ENCODE measurements around the gene OR1K1. TPM values are rescaled to one million over a fixed set of nuclear protein-coding genes. Genes with fewer than 3 reads are reported as not detected.

OR1K1 gene
- total and polyA plus RNA-seq, 2 of the 13 experiments (the other 11 are each of a cell fraction or from before 2014, with no cell fraction given) = not detected

DNA sequence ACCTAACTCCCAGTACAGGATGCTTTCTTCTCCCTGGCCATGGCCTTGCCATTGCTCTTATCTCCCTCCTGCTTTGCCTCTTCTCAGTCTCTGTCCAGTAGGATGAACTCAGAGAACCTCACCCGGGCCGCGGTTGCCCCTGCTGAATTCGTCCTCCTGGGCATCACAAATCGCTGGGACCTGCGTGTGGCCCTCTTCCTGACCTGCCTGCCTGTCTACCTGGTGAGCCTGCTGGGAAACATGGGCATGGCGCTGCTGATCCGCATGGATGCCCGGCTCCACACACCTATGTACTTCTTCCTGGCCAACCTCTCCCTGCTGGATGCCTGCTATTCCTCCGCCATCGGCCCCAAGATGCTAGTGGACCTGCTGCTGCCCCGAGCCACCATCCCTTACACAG lies 11.1 kb upstream of the OR1K1 start, which contains the start of gene OR5C1:
OR5C1 (plus strand) TSS at position 103 of the 400 bp plus-strand sequence; CDS start at position 103, 0 bp downstream.
- Histone ChIP-seq H2AFZ (ENCODE audit: low read length) (no peak within 1 kb of the TSS), H3K79me2 (ENCODE audit: insufficient read depth, low read length) (no peaks in the 10 kb centered on the region), H3K4me2 (ENCODE audit: low read depth, low read length) (no peak within 1 kb of the TSS), H3K9me3 (ENCODE audit: low read length) (no peaks in the 10 kb centered on the region), H3K27me3 (ENCODE audit: control insufficient read depth in 1 of 2, insufficient read depth in 2 of 2, low read length in 2 of 2) (no peaks in the 10 kb centered on the region), H4K20me1 (ENCODE audit: insufficient read depth, low read length) (no peaks in the 10 kb centered on the region), H3K9ac (ENCODE audit: insufficient read depth, low read depth, low read length) (no peak within 1 kb of the TSS), H3K4me3 (replicated peaks in 1 of 3; ENCODE audit: insufficient read depth in 1 of 3, low read depth in 2 of 3, low read length in 3 of 3) (no peak within 1 kb of the TSS), H3K27ac (ENCODE audit: extremely low read length, insufficient read depth, low read length) (no peak within 1 kb of the TSS), H3K36me3 (replicated peaks in 1 of 2; ENCODE audit: control insufficient read depth in 1 of 2, insufficient read depth in 2 of 2, low read length in 2 of 2) (no peaks in the 10 kb centered on the region), H3K4me1 (ENCODE audit: insufficient read depth, low read length) (no peaks in the 10 kb centered on the region; the same call in 1 of the 2 replicates)
- intact Hi-C loops (cut with micrococcal nuclease; ENCODE audit: unreplicated experiment) (no loop called here), in situ Hi-C loops (cut with HindIII; ENCODE audit: extremely low pct_ligation_motif_present, low pct_unique_long_range_greater_than_20kb) (no loop called here)
- DNase-seq (ENCODE audit: low spot score) (no peak), FAIRE-seq (no peak), ATAC-seq (no peak)
- BruUV-seq (replicated peaks) = no TSS peak
- CTCF ChIA-PET (ENCODE audit: low intra/inter-chr PET ratio, low total read pairs) = no interaction called here
- TF ChIP-seq, protein P1, sequence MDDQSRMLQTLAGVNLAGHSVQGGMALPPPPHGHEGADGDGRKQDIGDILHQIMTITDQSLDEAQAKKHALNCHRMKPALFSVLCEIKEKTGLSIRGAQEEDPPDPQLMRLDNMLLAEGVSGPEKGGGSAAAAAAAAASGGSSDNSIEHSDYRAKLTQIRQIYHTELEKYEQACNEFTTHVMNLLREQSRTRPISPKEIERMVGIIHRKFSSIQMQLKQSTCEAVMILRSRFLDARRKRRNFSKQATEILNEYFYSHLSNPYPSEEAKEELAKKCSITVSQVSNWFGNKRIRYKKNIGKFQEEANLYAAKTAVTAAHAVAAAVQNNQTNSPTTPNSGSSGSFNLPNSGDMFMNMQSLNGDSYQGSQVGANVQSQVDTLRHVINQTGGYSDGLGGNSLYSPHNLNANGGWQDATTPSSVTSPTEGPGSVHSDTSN (CRISPR knock-in tag; IDR thresholded peaks at IDR 0.05; ENCODE audit: borderline replicate concordance) = no peak
- TF ChIP-seq, protein P2, sequence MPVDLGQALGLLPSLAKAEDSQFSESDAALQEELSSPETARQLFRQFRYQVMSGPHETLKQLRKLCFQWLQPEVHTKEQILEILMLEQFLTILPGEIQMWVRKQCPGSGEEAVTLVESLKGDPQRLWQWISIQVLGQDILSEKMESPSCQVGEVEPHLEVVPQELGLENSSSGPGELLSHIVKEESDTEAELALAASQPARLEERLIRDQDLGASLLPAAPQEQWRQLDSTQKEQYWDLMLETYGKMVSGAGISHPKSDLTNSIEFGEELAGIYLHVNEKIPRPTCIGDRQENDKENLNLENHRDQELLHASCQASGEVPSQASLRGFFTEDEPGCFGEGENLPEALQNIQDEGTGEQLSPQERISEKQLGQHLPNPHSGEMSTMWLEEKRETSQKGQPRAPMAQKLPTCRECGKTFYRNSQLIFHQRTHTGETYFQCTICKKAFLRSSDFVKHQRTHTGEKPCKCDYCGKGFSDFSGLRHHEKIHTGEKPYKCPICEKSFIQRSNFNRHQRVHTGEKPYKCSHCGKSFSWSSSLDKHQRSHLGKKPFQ (CRISPR knock-in tag; IDR thresholded peaks at IDR 0.05; ENCODE audit: insufficient replicate concordance) = no peak
- TF ChIP-seq SNAPC2 (CRISPR knock-in tag; IDR thresholded peaks at IDR 0.05) = no peak
- no peak for TF ChIP-seq ERF (CRISPR knock-in tag; IDR thresholded peaks at IDR 0.05)
- TF ChIP-seq DNMT1 (CRISPR knock-in tag; IDR thresholded peaks at IDR 0.05) = no peak
- no peak for TF ChIP-seq ZKSCAN1 (IDR thresholded peaks at IDR 0.05; ENCODE audit: low read length)
- TF ChIP-seq NFRKB (IDR thresholded peaks at IDR 0.05) = no peak
- TF ChIP-seq, protein P3, sequence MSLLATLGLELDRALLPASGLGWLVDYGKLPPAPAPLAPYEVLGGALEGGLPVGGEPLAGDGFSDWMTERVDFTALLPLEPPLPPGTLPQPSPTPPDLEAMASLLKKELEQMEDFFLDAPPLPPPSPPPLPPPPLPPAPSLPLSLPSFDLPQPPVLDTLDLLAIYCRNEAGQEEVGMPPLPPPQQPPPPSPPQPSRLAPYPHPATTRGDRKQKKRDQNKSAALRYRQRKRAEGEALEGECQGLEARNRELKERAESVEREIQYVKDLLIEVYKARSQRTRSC (CRISPR knock-in tag; IDR thresholded peaks at IDR 0.05; ENCODE audit: low read depth) = no peak
- no peak for TF ChIP-seq ZNF562 (CRISPR knock-in tag; IDR thresholded peaks at IDR 0.05; ENCODE audit: borderline replicate concordance)
- TF ChIP-seq, protein P4, sequence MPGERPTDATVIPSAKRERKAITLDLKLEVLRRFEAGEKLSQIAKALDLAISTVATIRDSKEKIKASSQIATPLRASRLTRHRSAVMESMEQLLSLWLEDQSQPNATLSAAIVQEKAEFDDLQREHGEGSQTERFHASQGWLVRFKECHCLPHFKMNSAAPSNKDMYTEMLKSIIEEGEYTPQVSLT (CRISPR knock-in tag; IDR thresholded peaks at IDR 0.05; ENCODE audit: borderline replicate concordance, low read depth) = no peak
- TF ChIP-seq, protein P5, sequence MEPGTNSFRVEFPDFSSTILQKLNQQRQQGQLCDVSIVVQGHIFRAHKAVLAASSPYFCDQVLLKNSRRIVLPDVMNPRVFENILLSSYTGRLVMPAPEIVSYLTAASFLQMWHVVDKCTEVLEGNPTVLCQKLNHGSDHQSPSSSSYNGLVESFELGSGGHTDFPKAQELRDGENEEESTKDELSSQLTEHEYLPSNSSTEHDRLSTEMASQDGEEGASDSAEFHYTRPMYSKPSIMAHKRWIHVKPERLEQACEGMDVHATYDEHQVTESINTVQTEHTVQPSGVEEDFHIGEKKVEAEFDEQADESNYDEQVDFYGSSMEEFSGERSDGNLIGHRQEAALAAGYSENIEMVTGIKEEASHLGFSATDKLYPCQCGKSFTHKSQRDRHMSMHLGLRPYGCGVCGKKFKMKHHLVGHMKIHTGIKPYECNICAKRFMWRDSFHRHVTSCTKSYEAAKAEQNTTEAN (CRISPR knock-in tag; conservative IDR thresholded peaks at IDR 0.05) = no peak
- no peak for TF ChIP-seq ZNF33B (CRISPR knock-in tag; IDR thresholded peaks at IDR 0.05)
- TF ChIP-seq NFATC3 (CRISPR knock-in tag; IDR thresholded peaks at IDR 0.05) = no peak
- no peak for TF ChIP-seq TSC22D2 (CRISPR knock-in tag; IDR thresholded peaks at IDR 0.05; ENCODE audit: borderline replicate concordance)
- TF ChIP-seq, protein P6, sequence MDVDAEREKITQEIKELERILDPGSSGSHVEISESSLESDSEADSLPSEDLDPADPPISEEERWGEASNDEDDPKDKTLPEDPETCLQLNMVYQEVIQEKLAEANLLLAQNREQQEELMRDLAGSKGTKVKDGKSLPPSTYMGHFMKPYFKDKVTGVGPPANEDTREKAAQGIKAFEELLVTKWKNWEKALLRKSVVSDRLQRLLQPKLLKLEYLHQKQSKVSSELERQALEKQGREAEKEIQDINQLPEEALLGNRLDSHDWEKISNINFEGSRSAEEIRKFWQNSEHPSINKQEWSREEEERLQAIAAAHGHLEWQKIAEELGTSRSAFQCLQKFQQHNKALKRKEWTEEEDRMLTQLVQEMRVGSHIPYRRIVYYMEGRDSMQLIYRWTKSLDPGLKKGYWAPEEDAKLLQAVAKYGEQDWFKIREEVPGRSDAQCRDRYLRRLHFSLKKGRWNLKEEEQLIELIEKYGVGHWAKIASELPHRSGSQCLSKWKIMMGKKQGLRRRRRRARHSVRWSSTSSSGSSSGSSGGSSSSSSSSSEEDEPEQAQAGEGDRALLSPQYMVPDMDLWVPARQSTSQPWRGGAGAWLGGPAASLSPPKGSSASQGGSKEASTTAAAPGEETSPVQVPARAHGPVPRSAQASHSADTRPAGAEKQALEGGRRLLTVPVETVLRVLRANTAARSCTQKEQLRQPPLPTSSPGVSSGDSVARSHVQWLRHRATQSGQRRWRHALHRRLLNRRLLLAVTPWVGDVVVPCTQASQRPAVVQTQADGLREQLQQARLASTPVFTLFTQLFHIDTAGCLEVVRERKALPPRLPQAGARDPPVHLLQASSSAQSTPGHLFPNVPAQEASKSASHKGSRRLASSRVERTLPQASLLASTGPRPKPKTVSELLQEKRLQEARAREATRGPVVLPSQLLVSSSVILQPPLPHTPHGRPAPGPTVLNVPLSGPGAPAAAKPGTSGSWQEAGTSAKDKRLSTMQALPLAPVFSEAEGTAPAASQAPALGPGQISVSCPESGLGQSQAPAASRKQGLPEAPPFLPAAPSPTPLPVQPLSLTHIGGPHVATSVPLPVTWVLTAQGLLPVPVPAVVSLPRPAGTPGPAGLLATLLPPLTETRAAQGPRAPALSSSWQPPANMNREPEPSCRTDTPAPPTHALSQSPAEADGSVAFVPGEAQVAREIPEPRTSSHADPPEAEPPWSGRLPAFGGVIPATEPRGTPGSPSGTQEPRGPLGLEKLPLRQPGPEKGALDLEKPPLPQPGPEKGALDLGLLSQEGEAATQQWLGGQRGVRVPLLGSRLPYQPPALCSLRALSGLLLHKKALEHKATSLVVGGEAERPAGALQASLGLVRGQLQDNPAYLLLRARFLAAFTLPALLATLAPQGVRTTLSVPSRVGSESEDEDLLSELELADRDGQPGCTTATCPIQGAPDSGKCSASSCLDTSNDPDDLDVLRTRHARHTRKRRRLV (CRISPR knock-in tag; IDR thresholded peaks at IDR 0.05) = no peak
- WGBS (ENCODE audit: low lambda C conversion rate) = 67% methylated on average over 10 of the region's 12 CpGs
- POLR2A ChIA-PET = no interaction called here

Measured in HepG2 (cell line).